Epithelial cell of alveolus of lung (primary cell): Measurements from ENCODE around the gene SPDYE9. TPM values are rescaled to one million over a fixed set of nuclear protein-coding genes. Genes with fewer than 3 reads are reported as not detected.

Experiments
- total RNA-seq: library from RNA; depleted of rRNA; stranded (reverse); fragments of >200 nt; gene quantifications from 2 replicates; pipeline ENCODE4 v1.2.1, GENCODE V29; 2015

SPDYE9 gene
- total RNA-seq = not detected in 2 replicates

DNA sequence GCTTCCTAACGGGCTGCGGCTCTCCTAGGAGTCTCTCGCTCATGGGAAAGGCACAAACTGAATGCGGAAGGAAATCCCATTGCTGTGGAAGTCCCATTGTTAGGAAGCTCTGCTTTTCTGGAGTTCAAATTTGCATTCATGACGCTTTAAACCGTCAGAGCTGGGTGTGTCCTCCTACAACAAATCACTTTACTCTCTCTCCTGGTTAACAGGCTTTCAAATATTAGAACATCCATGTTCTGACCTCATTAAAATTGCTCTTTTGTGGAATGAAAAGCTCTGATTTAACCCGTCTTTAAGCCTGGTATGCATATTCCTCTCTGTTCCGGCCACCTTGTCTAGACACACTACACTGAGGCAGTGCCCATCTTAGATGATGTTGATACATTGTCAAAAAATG lies at the start of gene SPDYE9:
SPDYE9 (minus strand) TSS at position 101 of the 400 bp plus-strand sequence. CDS start 1,800 bp downstream, outside the sequence.

GRCh38 chr7:73057811-73058210 lies 28.0 kb downstream of the SPDYE9 start, which contains the start of gene SPDYE11:
TSS of gene SPDYE11 (minus strand) at chr7:73057911. CDS start at chr7:73056111, 1,800 bp downstream.

DNA sequence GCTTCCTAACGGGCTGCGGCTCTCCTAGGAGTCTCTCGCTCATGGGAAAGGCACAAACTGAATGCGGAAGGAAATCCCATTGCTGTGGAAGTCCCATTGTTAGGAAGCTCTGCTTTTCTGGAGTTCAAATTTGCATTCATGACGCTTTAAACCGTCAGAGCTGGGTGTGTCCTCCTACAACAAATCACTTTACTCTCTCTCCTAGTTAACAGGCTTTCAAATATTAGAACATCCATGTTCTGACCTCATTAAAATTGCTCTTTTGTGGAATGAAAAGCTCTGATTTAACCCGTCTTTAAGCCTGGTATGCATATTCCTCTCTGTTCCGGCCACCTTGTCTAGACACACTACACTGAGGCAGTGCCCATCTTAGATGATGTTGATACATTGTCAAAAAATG lies 56.2 kb downstream of the SPDYE9 start, which contains the start of gene SPDYE8:
SPDYE8 (minus strand) TSS at position 101 of the 400 bp plus-strand sequence. CDS start 1,800 bp downstream, outside the sequence.

Other genes starting within 250 kb of the SPDYE9 start
- gene POM121, start 160.9 kb downstream of the SPDYE9 start, total RNA-seq = 9.2 and 18.4 TPM in 2 replicates
- gene TRIM74, start 116.6 kb downstream of the SPDYE9 start, total RNA-seq = not detected in 2 replicates
- not detected in 2 replicates for gene SPDYE8, start 56.3 kb downstream of the SPDYE9 start, total RNA-seq
- not detected in 2 replicates for gene SPDYE11, start 28.1 kb downstream of the SPDYE9 start, total RNA-seq
- gene NSUN5, start 222.8 kb upstream of the SPDYE9 start, total RNA-seq = 15.1 and 25.7 TPM in 2 replicates
- gene TRIM50, start 242.0 kb upstream of the SPDYE9 start, total RNA-seq = not detected in 2 replicates
- not detected in 2 replicates for gene FKBP6, start 242.1 kb upstream of the SPDYE9 start, total RNA-seq